Endothelial cell of umbilical vein (primary cell): Measurements from ENCODE around the gene CASKIN1. TPM values are rescaled to one million over a fixed set of nuclear protein-coding genes. Genes with fewer than 3 reads are reported as not detected.

Source experiments
- BruUV-seq: library from RNA; stranded (reverse); fragments of 400-500 nt; replicated peaks from 2 replicates; lab custom pipeline; 2021; lab: Mats Ljungman, UMichigan
- CTCF ChIA-PET: fragments of 300-600, 350-600 bp; sonication (Branson Sonifier 250); formaldehyde crosslinking; loops from one replicate; lab custom pipeline; 2021; ENCODE audit warnings: antibody characterized with exemption, inconsistent platforms; lab: Charles Lee
- POLR2A ChIA-PET: fragments of 300-600, 350-600 bp; sonication (Branson Sonifier 250); formaldehyde crosslinking; loops from one replicate; lab custom pipeline; 2021; ENCODE audit warnings: antibody characterized with exemption, inconsistent platforms; lab: Charles Lee
- DNase-seq: peaks from one replicate; pipeline ENCODE4 v3.0.0-alpha.2; 2011; ENCODE audit warnings: low read depth, low spot score
- FAIRE-seq: peaks from 2 replicates; lab custom pipeline; 2011; peaks lifted over from hg19 to GRCh38; lab: Jason Lieb, UNC
- H2AFZ ChIP-seq: 2 replicates; pipeline ENCODE4 v1.6.0; 2012; ENCODE audit warnings: low read depth, low read length, control low read depth, inconsistent platforms
- H3K27ac ChIP-seq: 2 replicates; pipeline ENCODE4 v1.5.1; 2011; ENCODE audit warnings: low read depth, mild to moderate bottlenecking, control low read depth, low read length, moderate library complexity; ENCODE audit not compliant: insufficient read depth
- H3K27me3 ChIP-seq, 2 experiments: 2 replicates each; pipeline versions ENCODE4 v1.6.0 to v1.6.1; 2011; ENCODE audit warnings: low read length in 2 of 2, mixed read lengths in 1 of 2; ENCODE audit not compliant: control insufficient read depth in 2 of 2, insufficient read depth in 2 of 2
- H3K36me3 ChIP-seq, 2 experiments: 2 replicates in 1 of 2; 3 replicates in 1 of 2; pipeline ENCODE4 v1.5.1; 2011; ENCODE audit warnings: low read length in 2 of 2, mild to moderate bottlenecking in 1 of 2, moderate library complexity in 1 of 2; ENCODE audit not compliant: control insufficient read depth in 2 of 2, insufficient read depth in 2 of 2; ENCODE audit errors: extremely low read depth in 1 of 2
- H3K4me1 ChIP-seq: 3 replicates; pipeline ENCODE4 v1.5.1; 2011; ENCODE audit warnings: mild to moderate bottlenecking, low read length; ENCODE audit not compliant: control insufficient read depth, insufficient read depth; ENCODE audit errors: extremely low read depth
- H3K4me2 ChIP-seq: 2 replicates; pipeline ENCODE4 v1.6.1; 2011; ENCODE audit warnings: low read length, control low read depth, mixed read lengths; ENCODE audit not compliant: insufficient read depth
- H3K4me3 ChIP-seq, 3 experiments: fragments of 200-600 bp in 1 of 3; sonication (generic), shearing (Covaris generic) in 1 of 3; replicated peaks in 1 of 3; 2 replicates each; pipeline ENCODE4 v1.5.1; 2011 to 2016; ENCODE audit warnings: control low read depth in 3 of 3, low read length in 3 of 3, mild to moderate bottlenecking in 2 of 3, inconsistent platforms in 1 of 3, low read depth in 1 of 3, moderate library complexity in 1 of 3; ENCODE audit not compliant: insufficient read depth in 1 of 3
- H3K79me2 ChIP-seq: 2 replicates; pipeline ENCODE4 v1.6.0; 2012; ENCODE audit warnings: low read length, inconsistent platforms; ENCODE audit not compliant: control insufficient read depth, insufficient read depth
- H3K9ac ChIP-seq: replicated peaks from 2 replicates; pipeline ENCODE3; 2011; ENCODE audit warnings: low read length, control low read depth; ENCODE audit not compliant: insufficient read depth; ENCODE audit errors: extremely low read depth
- H3K9me1 ChIP-seq: replicated peaks from 3 replicates; pipeline ENCODE4 v1.6.0; 2011; ENCODE audit warnings: mild to moderate bottlenecking, low read length; ENCODE audit not compliant: control insufficient read depth, insufficient read depth; ENCODE audit errors: extremely low read depth
- H3K9me3 ChIP-seq: replicated peaks from 2 replicates; pipeline ENCODE4 v1.5.1; 2012; ENCODE audit warnings: low read length, inconsistent platforms; ENCODE audit not compliant: control insufficient read depth, insufficient read depth
- H4K20me1 ChIP-seq: replicated peaks from 2 replicates; pipeline ENCODE3; 2011; ENCODE audit warnings: mild to moderate bottlenecking, low read length; ENCODE audit not compliant: control insufficient read depth, insufficient read depth; ENCODE audit errors: extremely low read depth
- EZH2 ChIP-seq: IDR thresholded peaks from 2 replicates; pipeline ENCODE4 v1.6.1; 2012; ENCODE audit warnings: borderline replicate concordance, low read depth, mild to moderate bottlenecking, moderate library complexity, low read length, inconsistent platforms; ENCODE audit not compliant: severe bottlenecking
- GATA2 ChIP-seq: IDR thresholded peaks from 2 replicates; pipeline ENCODE4 v1.7.0; 2011; ENCODE audit warnings: low read depth, mild to moderate bottlenecking, moderate library complexity, mixed read lengths, low read length; ENCODE audit not compliant: insufficient read length, insufficient read depth
- JUN ChIP-seq: IDR thresholded peaks from 2 replicates; pipeline ENCODE4 v1.6.1; 2011; ENCODE audit warnings: borderline replicate concordance, low read depth; ENCODE audit not compliant: insufficient read length, insufficient read depth
- dilution Hi-C: fragments of 300-500 bp; cut with MboI; formaldehyde crosslinking; loops from one replicate; pipeline ENCODE4 v1.15.0; 2019; ENCODE audit warnings: low sequenced_read_pairs; ENCODE audit not compliant: extremely low pct_ligation_motif_present
- intact Hi-C: fragments of 100-400 bp; cut with micrococcal nuclease; formaldehyde crosslinking; loops from one replicate; pipeline ENCODE4 v1.10.0; 2022
- polyA plus RNA-seq, 4 experiments: library from polyadenylated mRNA; depleted of rRNA in 3 of 4; stranded (reverse) in 3 of 4; unstranded in 1 of 4; fragments of >200 nt; gene quantifications; 2 replicates each; pipeline versions ENCODE4 v1.2.1 to v1.2.3, GENCODE V29; 2011 to 2012; ENCODE audit warnings: missing spikeins in 1 of 4
- total RNA-seq: library from RNA; stranded (reverse); gene quantifications from 2 replicates; pipeline ENCODE4 v1.2.3, GENCODE V29; 2021
- TF ChIP-seq, protein P1 (sequence below), 2 donors: IDR thresholded peaks; 1 replicate in 1 of 2; 2 replicates in 1 of 2; pipeline ENCODE4 v1.5.1; 2011; ENCODE audit warnings: low read length in 2 of 2, mild to moderate bottlenecking in 2 of 2, moderate library complexity in 2 of 2, control low read depth in 1 of 2, inconsistent platforms in 1 of 2, low read depth in 1 of 2; ENCODE audit not compliant: insufficient read depth in 1 of 2; ENCODE audit errors: extremely low read depth in 1 of 2

Gene CASKIN1
- total and polyA plus RNA-seq, 2 donors (not counting 3 experiments of a cell fraction or from before 2014, with no cell fraction given) = 0.11 to 0.58 TPM

DNA sequence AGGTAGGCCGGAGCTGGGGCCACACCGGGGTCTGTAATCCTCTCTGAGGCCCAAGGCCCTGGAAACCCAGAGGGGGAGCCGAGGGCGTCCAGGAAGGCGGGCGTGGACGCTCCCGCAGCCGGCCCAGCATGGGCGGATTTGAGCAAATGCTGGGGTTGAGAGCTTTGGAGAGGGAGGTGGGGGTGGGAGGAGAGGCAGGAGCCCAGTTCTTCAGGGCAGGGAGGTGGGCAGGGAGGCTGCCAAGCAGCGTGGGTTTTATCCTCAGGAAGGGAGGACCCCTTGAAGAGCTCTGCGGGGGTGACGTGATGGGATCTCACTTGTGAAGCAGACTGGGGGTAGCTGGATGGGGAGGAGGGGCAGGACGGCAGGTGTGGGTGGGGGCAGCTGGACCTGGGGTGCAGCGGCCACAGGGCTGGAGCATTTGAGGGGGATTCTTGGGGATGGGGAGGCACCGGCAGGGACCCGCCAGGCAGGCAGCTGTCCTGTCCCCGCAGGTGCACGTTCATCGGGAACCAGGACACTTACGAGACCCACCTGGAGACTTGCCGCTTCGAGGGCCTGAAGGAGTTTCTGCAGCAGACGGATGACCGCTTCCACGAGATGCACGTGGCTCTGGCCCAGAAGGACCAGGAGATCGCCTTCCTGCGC is 23.6 kb downstream of the CASKIN1 start:
- no TSS peak for BruUV-seq
- CTCF ChIA-PET = interaction anchor here (0.6 to 1.2 kb wide), 3 partner anchors 18 to 804 kb away, joined by 3 to 4 read pairs (median 3); partner anchors contain the start of gene TRAF7
- Histone ChIP-seq H3K79me2 (peaks cover 41% of the 10 kb centered on the region), H3K36me3 (peaks cover 26 to 50% of the 10 kb centered on the region in 2 experiments), H3K4me2 (no peak overlapping the region), H3K4me1 (peaks cover 24% of the 10 kb centered on the region), H3K9me1 (no peaks in the 10 kb centered on the region), H3K9ac (no peak overlapping the region), H3K27ac (no peak overlapping the region), H3K4me3 (no peak overlapping the region), H3K9me3 (no peaks in the 10 kb centered on the region), H4K20me1 (no peaks in the 10 kb centered on the region), H3K27me3 (no peaks in the 10 kb centered on the region), H2AFZ (no peak overlapping the region)
- POLR2A ChIA-PET = interaction anchor here (1.1 kb wide), 1 partner anchor 18 kb away, joined by 7 read pairs; the partner anchor contains the start of gene TRAF7
- intact Hi-C loops = no loop called here
- FAIRE-seq (no peak), DNase-seq (no peak)
- TF ChIP-seq JUN (no peak), EZH2 (no peak), GATA2 (no peak)
- TF ChIP-seq, protein P1, sequence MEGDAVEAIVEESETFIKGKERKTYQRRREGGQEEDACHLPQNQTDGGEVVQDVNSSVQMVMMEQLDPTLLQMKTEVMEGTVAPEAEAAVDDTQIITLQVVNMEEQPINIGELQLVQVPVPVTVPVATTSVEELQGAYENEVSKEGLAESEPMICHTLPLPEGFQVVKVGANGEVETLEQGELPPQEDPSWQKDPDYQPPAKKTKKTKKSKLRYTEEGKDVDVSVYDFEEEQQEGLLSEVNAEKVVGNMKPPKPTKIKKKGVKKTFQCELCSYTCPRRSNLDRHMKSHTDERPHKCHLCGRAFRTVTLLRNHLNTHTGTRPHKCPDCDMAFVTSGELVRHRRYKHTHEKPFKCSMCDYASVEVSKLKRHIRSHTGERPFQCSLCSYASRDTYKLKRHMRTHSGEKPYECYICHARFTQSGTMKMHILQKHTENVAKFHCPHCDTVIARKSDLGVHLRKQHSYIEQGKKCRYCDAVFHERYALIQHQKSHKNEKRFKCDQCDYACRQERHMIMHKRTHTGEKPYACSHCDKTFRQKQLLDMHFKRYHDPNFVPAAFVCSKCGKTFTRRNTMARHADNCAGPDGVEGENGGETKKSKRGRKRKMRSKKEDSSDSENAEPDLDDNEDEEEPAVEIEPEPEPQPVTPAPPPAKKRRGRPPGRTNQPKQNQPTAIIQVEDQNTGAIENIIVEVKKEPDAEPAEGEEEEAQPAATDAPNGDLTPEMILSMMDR (IDR thresholded peaks at IDR 0.05; ENCODE audit: extremely low read depth in 1 of 2, insufficient read depth in 1 of 2, low read depth in 1 of 2, low read length in 2 of 2) = no peak
- dilution Hi-C loops = loop anchor here (25.0 kb wide), 1 partner anchor 136 kb away; the partner anchor contains the start of genes NHERF2, NTHL1 and TSC2
